HG03097 (cell line): ENCODE data around the gene OR2H2.

ENCODE experiments used
- ATAC-seq: cut with Tn5 transposase; IDR thresholded peaks from one replicate; pipeline ENCODE4 v1.9.1; 2021; ENCODE audit not compliant: unreplicated experiment, low FRiP score

Gene OR2H2

DNA sequence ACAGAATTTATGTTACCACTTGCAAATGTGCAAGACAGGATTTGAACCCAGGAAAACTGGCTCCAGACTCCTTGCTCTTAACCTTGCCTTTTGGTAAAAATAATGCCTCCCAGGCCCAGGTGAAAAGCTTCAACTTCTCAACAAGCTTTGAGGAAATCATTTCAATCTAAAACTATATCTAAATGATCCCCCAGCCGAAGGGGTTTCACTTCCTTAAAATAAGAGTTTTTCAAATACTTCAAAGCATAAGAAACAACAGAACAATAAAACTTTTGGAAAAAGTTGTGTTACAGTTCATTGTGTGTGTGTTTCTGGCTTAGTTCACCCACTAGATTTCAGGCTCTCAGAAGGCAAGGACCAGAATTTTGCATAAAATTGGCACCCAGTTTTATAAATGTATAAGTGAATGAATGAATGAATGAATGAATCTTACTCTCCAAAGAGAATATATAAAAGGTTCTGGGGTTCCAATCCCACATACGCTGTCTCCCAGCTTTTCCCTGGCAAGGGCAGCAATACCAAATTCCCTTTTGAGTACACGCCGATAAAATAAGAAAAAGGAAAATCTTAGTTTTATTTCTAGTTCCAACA lies 5.4 kb downstream of the OR2H2 start:
- ATAC-seq: no peak

DNA sequence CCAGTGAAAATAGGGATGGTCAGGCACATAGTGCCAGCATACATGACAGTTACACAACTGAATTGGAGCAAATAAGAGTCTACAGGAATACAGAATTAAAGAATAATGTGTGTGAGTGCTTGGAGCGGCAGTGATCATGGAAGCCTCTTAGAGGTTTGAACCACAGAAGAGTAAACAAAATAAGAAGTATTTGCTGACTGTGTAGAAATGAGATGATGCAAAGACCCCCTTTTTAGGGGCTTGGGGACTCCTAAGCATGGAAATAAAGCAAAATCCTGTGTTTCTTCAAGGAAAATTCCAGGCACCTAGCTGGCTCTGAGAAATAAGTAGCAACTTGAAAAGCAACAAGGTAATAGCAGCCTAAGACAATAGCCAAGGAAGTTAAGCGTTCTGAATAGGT lies 6.8 kb downstream of the OR2H2 start:
- no peak for ATAC-seq

DNA sequence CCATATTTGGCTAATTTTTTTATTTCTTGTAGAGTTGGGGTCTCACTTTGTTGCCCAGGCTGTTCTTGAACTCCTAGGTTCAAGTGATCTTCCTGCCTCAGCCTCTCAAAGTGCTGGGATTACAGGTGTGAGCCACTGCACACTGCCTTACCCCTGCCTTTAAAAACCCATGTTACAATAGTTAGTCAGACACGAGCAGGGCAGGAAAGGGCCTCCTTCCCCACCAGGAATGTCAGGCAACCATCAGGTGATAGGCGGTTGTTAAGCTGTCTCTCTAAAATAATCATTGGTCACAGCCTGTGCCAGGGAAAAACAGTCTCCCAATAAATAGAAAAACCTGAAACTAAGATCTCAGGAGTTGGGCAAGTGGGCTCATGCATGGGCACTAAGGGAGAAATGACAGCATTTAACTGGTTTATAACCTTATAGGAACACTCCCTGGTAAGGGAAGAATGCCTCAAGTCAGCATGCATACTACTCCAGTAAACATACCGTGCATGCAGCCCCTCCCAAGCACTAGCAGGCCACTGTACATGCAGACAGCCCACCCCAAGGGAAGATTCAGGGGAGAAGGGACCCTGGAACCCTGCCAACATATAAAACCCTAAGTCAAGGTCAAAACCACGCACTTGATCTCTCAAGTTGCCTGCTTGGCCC lies 8.4 kb downstream of the OR2H2 start:
- ATAC-seq: no peak

DNA sequence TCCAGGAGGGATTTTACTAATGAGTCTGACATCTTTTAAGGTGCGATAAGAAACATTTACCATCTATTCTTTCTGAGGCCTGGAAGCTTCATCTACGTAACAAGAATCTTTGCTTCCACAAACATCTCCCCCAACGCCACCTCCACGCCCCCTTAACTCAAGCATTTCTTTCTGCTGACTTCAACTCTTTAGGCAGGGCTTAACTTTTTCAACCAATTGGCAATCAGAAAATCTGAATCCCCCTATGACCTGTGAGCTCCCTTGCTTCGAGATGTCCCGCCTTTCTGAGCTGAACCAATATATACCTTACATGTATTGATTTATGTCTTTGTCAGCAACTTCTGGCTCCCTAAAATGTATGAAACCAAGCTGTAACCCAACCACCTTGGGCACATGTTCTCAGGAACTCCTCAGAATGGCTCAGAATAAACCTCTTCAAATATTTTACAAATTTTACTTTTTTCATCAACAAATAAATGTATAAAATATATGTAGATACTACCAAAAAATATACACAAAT lies 11.5 kb downstream of the OR2H2 start:
- ATAC-seq: no peak

DNA sequence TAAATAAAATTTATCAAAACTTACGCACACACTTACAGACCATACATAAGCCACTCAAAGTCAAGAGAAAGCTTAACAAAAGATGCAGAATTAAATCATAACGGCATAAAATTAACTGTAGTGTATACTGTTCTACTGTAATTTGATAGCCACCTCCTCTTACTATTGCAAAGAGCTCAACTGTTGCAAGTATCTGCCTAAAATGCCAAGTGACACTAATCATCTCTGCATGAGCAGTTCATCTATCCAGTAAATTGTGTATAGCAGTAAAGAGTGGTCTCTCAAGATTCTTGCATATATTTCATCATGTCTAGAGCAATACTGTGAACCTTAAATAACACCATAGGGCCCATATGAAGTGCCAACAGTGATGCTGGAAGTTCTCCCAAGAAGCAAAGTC lies 12.3 kb downstream of the OR2H2 start:
- ATAC-seq: no peak

DNA sequence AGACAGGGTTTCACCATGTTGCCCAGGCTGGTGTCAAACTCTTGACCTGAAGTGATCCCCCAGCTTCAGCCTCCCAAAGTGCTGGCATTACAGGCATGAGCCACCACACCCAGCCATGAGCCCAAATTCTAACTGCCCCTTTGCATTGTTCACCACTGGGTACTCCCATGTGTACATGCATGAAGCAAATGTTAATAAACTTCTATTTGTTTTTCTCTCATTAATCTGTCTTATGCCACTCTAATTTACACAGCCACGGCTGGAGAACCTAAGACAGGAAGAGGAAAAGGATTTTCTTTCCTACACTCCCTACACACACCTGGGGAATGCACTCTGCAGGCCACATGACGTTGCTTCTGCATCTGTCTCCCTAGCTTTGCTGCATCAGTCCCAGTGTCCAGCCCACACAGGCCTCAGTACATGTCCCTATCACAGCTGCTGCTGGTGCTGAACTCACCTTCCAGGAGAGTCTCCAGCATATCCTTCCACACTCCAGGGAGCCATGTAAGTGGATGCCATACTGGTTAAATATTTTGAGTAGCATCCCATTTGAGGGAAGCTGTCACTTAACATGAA lies 13.3 kb downstream of the OR2H2 start:
- no peak for ATAC-seq

DNA sequence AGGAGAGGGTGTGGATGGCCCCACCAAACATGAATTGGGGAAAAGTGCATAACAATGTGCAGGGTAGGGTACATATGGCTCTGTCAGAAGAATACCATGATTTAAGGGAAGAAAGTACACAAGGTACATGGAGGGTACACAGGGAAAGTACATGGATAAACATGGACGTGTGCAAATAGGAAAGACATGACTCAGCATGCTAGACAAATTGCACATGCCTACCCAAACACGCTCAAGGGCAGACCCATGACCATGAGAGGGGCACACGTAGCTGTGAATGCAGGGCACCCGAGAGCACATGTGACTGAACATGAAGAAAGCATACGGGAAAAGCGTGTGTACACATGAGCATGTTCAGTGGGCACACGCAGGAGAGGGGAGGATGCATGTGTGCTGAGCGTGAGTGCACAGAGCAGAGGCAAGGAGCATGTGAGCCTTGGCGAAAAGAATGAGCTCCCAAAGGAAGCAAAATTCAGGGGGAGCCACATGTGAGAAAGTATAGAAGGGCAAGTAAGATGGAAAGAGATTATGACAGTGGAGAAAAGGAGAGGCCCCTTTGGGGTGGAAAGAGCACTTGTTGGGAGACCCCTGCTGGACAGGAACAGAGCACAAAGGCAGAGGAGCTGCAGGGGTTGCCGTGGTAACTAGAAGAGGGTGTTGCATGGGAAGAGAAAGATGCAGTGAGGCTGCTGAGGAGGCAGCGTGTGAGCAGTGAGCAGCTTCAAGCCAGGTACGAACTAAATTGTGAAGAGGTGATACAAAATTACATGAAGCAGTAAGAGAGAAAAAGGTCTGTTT lies 17.8 kb downstream of the OR2H2 start:
- ATAC-seq: no peak

DNA sequence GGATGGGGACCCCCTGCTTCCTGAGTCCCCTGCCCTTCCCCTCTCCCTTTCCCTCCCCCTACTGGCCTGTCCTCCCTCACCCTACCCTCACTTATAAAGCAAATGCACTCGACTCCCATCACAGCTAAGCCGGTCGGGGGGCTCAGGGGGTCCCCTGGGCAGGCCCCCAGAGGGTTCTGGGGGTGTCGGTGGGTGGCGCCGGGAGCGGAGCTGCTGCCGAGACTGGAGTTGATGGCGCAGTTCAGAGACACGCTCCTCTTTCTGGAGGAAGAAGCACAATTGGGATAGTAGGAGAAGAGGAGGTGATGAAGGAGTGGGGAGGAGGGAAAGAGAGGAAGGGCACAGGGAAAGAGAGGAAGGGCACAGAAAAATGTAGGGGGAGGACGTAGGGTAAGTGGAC lies 18.5 kb downstream of the OR2H2 start:
- no peak for ATAC-seq

DNA sequence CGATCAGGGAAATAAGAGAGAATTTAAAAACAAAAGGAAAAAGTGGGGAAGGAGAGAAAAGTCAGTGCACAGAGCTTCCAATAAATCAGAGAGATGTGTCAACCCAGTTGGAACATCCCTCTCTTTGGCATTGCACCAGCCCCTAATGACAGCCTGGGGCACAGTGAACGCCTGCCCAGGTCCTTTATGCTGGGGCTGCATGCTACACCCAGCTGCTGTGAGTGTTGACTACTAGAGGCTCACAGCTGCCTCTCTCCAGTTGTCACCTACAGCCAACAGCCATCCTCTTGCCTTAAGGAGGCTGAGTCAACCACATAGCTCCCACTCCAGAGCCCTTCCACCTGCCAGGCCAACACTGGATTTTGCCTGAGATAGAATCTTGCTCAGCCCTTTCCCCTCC lies 19.0 kb downstream of the OR2H2 start:
- no peak for ATAC-seq

DNA sequence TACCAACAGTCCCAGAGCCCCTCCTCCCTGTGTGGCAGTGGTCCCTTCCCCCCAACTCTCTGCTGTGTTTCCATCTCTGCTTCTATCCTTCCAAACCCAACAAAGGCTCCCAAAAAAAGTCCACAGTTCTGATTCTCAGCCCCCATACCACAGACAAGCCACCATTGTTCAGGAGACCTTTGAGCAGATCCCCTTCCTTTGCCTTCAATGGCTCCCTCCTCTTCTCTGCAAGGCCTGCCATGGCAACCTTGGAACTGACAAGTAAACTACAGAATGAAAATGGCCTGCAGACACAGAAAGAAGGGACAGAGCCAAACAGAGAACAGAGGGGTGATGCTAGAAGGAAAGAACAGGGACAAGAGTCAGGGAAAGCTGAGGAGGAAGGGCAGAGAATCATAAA lies 23.2 kb downstream of the OR2H2 start:
- ATAC-seq: no peak

DNA sequence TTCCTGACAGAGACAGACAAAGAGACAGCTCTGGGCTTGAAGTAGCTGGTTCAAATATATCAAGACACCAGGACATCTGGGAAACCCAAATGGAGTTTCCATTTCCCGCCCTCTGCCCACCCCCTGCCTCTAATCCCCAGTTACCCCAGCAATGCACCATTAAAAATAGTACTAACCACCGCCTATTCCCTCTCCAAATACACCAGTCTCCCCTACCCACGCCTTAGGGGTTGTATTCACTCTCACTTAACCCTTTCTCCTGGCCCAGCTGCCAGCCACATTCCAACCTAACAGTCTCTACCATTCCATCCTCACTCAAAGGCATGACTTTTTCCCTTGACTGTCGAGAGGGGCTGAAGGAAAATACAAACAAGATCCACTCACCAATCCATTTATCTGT lies 25.6 kb downstream of the OR2H2 start:
- ATAC-seq: no peak

DNA sequence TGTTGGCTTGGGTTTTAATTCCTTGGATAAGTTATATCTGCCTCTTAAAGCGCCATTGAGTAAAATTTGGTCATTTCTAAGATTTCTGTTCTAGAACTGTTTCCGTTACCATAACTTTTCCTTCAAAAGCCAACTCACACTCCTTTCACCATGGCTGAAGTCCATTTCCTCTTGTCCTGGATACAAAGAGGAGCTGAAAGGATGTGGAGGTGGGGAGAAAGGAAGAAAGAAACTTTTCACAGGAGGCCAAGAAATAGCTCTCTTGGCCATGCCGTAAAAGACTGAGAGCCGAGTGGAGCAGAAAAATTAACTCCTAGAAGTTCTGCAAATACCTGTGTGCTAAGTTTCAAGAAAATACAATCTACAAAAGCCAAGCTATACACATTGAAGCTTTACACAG lies 26.5 kb downstream of the OR2H2 start:
- ATAC-seq: no peak

DNA sequence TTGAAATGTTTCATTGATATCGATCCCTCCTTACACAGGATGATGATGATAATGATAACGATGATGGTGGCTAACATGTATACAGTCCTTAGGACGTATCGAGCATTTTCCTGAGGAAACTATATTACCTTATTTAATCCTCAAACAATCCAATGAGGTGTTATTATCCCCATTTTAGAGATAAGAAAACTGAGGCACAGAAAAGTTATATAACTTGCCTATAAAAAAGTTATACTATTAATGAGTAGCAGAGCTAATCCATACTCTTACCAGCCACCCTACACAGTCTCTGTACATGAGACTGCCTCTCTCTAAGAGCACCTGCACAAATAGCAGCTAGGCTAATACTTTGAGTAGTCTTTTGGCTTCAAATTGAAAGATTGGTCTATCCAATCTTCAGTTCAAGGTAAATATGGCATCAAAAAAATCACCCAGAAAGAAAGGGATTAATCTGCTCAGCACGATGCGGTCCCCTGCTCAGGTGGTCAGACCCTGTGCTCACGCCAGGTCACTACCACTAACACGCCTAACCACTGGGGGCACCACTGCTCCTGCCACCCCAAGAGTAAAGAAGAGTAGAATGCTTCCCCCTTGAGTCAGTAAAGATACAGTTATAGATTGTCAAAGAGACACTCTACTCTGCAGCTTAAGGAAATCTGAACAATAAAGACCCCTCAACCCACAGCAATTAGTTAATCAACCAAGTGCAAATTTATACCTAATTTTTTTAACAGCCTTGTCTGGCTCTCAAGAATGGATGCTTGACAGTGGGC lies 33.0 kb downstream of the OR2H2 start:
- ATAC-seq: no peak

DNA sequence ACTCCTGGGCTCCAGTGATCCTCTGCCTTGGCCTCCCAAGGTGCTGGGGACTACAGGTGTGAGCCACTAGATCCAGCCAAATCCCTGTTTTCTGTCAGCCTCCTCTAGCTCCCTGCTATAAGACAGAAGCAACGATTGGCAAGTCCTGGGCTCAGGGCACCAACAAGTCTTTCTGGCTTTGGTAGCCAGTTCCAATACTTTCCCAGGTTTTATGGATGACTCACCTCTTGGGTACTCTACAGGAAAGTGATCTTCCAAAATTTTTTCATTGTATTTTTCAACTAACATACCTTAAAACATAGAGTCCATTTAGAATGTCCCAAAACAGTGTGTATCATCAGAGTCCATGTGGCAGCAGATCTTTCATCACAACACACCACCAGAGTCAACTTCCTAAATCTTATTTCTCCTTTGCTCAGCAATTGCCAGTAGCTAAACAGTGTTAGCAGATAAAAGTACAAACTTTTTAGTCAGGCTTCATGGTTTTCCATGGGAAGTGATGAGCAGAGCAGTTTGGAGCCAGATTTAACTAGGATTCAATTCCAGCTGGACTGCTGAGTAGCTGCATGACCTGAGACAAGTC lies 34.7 kb downstream of the OR2H2 start:
- no peak for ATAC-seq

DNA sequence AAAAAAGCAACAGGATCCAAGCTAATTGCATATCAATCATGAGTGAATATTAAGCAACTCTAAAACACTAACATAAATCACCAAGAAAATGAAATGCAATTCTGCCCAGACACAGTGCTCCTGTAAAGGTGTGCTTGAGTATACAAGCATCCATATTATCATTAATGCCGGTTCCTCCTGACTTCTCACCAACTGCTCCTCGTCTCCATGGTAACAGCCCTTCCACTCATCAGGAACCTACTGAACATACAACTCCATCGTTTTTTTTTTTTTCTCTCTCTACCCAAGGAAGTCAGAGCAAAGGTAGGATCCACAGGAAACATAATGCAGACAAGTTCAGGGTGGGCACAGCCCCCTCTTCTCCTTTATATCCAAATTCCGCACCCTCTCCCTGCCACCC lies 35.7 kb downstream of the OR2H2 start:
- ATAC-seq: no peak

DNA sequence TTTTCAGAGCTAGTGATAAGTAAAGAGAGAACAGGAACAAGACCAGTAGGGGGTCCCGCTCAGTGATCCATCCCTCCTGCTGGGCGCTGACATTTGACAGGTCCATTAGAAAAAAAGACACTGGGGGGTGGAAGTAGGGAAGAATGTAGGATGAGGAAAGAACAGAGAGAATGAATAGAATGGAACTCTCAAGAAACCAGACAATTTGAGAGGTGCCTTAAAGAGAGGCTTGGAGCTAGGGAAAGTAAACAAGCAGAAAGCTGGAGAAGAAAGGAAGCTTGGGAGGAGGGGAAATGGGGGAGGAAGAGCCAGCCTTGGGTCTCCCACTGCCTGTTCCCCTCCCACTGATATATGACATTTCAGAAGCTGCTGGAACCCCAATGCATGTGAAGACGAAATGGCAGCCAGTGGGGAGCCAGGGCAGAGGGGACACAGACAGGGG lies 39.6 kb downstream of the OR2H2 start:
- ATAC-seq: no peak

DNA sequence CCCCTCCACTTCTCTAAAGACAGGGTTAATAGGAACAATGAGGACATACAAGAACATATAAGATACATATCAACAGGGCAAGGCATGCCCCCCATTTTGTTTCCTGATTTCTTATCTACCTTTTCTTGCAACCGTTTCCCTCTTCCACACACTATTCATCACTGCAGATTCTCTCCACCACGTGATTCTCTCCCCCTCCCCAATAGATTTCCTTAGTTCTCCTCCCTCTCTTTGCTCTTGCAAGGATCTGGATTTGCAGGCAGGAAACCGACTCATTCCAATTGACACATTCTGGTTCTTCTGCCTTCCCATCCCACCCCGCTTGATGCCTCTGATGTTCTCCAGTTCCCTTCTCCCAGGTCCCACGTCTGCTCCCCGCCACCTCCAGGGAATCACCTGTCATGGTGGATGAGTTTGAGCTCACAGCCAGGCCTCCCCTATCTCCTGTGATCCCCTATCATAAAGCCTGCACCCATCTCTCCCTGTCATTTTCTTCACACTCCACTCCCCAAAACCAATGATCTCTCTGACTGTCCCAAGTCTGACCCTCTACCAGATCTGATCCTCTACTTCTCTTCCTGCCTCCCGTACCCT lies 40.5 kb downstream of the OR2H2 start:
- no peak for ATAC-seq

DNA sequence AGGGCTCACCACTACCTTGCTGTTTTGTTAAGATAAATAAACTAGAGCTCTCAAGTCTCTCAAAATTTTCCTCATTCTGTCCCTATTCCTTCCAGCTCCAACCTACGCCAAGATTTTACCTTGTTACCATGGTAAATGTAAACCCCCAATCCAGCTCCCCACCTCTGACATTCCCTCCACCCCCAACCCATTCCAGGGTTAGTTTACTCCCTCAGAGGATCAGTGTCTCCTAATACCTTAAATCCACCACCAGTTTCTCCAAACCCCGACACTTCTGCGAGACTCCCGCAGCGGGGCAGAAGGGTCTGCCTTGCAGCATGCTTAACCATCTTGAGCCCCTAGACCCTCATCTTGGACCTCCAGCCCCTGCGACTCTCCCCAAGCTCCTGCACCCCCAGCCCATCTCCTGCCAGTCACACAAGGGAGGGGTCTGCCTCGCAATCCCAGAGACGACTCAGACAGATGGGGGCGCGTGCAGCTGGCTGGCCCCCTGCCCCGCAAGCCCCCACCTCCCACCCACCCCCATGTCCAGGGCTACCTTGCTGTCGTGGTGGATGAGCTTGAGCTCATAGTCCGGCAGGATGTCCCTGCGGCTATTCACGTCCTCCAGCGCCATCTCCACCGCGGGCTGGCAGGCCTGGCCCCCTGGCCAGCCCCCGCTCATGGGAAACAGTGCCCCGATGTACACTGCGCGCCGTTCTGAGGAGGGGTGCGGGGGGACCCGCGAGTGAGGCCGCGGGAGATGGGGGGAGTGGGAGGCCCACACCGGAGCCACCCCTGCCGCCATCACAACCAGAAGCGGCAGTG lies 42.2 kb downstream of the OR2H2 start:
- ATAC-seq: no peak

DNA sequence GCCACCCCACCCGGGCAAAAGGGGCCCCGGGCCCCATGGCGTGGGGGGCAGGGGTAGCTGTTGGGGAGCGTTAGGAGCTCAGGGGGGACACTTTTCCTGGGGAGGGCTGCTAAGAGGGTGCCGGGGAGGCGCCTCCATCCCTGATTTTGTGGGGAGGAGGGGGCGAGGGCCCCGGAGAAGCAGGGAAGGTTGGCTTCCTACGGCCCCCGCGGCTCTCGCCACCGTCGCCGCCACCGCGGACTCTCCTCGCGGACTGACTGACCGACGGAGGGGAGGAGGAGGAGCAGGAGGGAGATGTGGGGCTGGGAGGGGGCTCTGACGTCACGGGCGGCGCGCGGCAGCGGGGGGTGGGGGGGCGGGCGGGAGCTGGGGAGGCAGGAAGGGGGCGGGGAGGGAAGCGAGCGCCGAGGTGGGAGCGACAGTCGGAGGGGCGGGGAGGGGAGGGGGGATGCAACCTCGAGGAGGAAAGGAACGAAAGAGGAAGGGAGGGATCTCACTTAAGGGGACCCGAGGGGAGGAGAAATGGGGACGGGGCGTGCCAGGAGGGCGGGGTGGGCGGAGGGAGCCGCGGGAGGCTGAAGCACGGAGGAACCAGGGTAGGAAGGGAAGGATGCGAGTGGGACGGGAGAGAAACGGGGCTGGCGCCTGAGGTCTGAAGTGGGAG lies 43.0 kb downstream of the OR2H2 start:
- ATAC-seq: no peak
